ENCODE data around the gene FOXP1.

DNA sequence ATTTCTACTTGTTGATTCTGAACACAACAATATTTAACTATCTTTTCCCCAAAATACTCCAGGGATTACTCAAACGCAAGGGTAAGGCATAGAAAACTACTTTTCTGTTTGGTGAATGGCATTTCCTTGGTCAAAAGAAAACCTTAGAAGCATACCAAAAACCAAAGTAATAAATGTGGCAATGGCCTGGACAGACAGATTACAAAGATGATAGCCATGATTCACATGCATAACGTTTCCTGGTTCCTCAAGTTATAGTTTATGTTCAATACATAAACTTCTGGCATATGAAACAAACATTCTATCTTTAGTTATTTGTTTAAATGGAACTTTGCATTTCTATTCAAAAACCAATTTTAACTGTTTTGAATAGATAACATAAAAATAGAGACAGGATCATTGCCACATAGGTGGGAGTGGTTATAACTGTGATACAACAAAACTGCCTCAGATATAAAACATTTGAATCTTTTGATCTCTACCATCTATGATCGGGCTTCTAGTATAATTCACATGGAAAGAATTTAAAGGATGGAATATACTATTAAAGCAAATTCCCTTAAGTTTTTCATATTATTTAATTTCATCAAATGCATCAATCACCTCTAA, 32.1 kb downstream of the FOXP1 start:
- TF ChIP-seq, protein P1, sequence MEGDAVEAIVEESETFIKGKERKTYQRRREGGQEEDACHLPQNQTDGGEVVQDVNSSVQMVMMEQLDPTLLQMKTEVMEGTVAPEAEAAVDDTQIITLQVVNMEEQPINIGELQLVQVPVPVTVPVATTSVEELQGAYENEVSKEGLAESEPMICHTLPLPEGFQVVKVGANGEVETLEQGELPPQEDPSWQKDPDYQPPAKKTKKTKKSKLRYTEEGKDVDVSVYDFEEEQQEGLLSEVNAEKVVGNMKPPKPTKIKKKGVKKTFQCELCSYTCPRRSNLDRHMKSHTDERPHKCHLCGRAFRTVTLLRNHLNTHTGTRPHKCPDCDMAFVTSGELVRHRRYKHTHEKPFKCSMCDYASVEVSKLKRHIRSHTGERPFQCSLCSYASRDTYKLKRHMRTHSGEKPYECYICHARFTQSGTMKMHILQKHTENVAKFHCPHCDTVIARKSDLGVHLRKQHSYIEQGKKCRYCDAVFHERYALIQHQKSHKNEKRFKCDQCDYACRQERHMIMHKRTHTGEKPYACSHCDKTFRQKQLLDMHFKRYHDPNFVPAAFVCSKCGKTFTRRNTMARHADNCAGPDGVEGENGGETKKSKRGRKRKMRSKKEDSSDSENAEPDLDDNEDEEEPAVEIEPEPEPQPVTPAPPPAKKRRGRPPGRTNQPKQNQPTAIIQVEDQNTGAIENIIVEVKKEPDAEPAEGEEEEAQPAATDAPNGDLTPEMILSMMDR (IDR thresholded peaks at IDR 0.05): no peak
- no peak for TF ChIP-seq POLR2A (IDR thresholded peaks at IDR 0.05)
- no peak for TF ChIP-seq POLR2AphosphoS5 (IDR thresholded peaks at IDR 0.05)
- TF ChIP-seq EP300 (IDR thresholded peaks at IDR 0.05): no peak
